Measurements from ENCODE around the gene PDE6H. TPM values are rescaled to one million over a fixed set of nuclear protein-coding genes. Genes with fewer than 3 reads are reported as not detected.

PDE6H gene
- total RNA-seq, 4 donors from 2014 or later = not detected

- Histone ChIP-seq H3K4me3 (no peak overlapping the region), H3K9me3 (no peaks in the 10 kb centered on the region), H3K27me3 (no peaks in the 10 kb centered on the region), H3K36me3 (peaks cover 0 to 44% (median 0%) of the 10 kb centered on the region in 3 donors), H3K4me1 (peaks cover 0 to 22% (median 10%) of the 10 kb centered on the region in 3 donors), H3K27ac (no peak overlapping the region)
- 90 to 93% methylated on average over 8 to 12 of the region's 12 CpGs for WGBS, 2 donors
- intact Hi-C loops (cut with DNase I) = no loop called here
- TF ChIP-seq CTCF (IDR thresholded peaks at IDR 0.05) = no peak
- no peak for TF ChIP-seq POLR2A (IDR thresholded peaks at IDR 0.05)
- no peak for DNase-seq
Observed at GRCh38 chr12:14942196-14942931, 30.5 kb upstream of the PDE6H start.

- Histone ChIP-seq H3K9me3 (no peaks in the 10 kb centered on the region), H3K4me3 (no peak overlapping the region), H3K27ac (peak overlapping the region in 3 of 4 donors; percentile 24 to 63 (median 25)), H3K36me3 (peaks cover 0 to 50% (median 4%) of the 10 kb centered on the region in 3 donors), H3K4me1 (peaks cover 0 to 53% (median 30%) of the 10 kb centered on the region in 3 donors), H3K27me3 (no peaks in the 10 kb centered on the region)
- intact Hi-C loops (cut with DNase I) = no loop called here
- WGBS, 2 donors = 72 to 87% methylated on average over 2 of the region's 2 CpGs
- DNase-seq = no peak
- no peak for TF ChIP-seq CTCF (IDR thresholded peaks at IDR 0.05)
- TF ChIP-seq POLR2A (IDR thresholded peaks at IDR 0.05) = no peak
Observed at GRCh38 chr12:14946162-14946561, 26.7 kb upstream of the PDE6H start.

- Histone ChIP-seq H3K27ac (peak overlapping the region in 3 of 4 donors; percentile 1 to 56 (median 24)), H3K9me3 (no peaks in the 10 kb centered on the region), H3K36me3 (peaks cover 0 to 43% (median 4%) of the 10 kb centered on the region in 3 donors), H3K4me1 (peaks cover 3 to 60% (median 37%) of the 10 kb centered on the region in 3 donors), H3K27me3 (no peaks in the 10 kb centered on the region), H3K4me3 (no peak overlapping the region)
- whole genome bisulfite sequencing, 2 donors = 54 to 85% methylated on average over 1 of the region's 1 CpG
- TF ChIP-seq POLR2A (IDR thresholded peaks at IDR 0.05) (no peak), CTCF (IDR thresholded peaks at IDR 0.05) (no peak)
- DNase-seq = no peak
- intact Hi-C loops (cut with DNase I) = no loop called here
Observed at GRCh38 chr12:14946861-14947260, 26.0 kb upstream of the PDE6H start.

DNA sequence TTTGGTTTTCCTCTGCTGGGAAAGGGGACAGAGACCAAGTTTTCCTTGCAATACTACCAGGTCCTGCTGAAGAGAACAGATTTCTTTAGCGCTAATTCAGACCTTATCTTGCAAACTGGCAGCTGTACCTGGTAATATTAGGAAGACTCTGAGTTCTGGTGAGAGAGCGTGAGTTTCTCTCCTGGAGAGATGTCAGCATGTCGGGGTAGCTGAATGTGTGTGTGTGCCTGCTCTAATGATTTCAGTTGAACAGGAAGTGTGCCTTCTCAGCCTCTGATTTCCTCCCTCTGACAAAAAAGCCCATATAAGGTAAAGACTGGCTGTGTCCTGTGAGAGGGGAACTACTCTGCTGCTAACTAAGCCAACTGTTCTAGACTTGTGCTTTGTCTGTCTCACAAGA, 24.2 kb upstream of the PDE6H start:
- peak; percentile 26 for DNase-seq

More for the DNA sequence above, 24.2 kb upstream of the PDE6H start:
- WGBS, 2 donors = 39 to 41% methylated on average over 3 of the region's 3 CpGs
- intact Hi-C loops (cut with DNase I) = no loop called here
- TF ChIP-seq CTCF (IDR thresholded peaks at IDR 0.05) (no peak), POLR2A (IDR thresholded peaks at IDR 0.05) (peak in 1 of 4 donors; percentile 27)
- Histone ChIP-seq H3K27ac (peak overlapping the region; percentile 36 to 80 (median 67)), H3K9me3 (no peaks in the 10 kb centered on the region), H3K27me3 (no peaks in the 10 kb centered on the region), H3K4me1 (peaks cover 8 to 78% (median 46%) of the 10 kb centered on the region in 3 donors), H3K4me3 (peak overlapping the region in 1 of 4 donors; percentile 6), H3K36me3 (peaks cover 0 to 37% (median 4%) of the 10 kb centered on the region in 3 donors)
